Measurements from ENCODE around the gene CDX1. TPM values are rescaled to one million over a fixed set of nuclear protein-coding genes. Genes with fewer than 3 reads are reported as not detected.

Gene CDX1
- total RNA-seq, 2 experiments from 2014 or later, result not detected

GRCh38 chr5:150133581-150134197 lies 32.9 kb upstream of the CDX1 start:
- H3K9me3 Mint-ChIP-seq (ENCODE audit: insufficient read depth), result no peaks in the 10 kb centered on the region
- ChIA-PET POLR2A (no interaction called here), CTCF (interaction anchor here (1.2 kb wide), 1 partner anchor 16 kb away, joined by 4 read pairs; no protein-coding TSS in a partner anchor)
- ATAC-seq, result no peak
- H3K4me1 Mint-ChIP-seq (ENCODE audit: low read depth), result peaks cover 15% of the 10 kb centered on the region
- no peak overlapping the region for H3K27ac Mint-ChIP-seq
- H3K36me3 Mint-ChIP-seq (ENCODE audit: low read depth), result peaks cover 30% of the 10 kb centered on the region
- no peaks in the 10 kb centered on the region for H3K27me3 Mint-ChIP-seq (ENCODE audit: low read depth)
- no peak overlapping the region for H3K4me3 Mint-ChIP-seq
- no peak for DNase-seq

- ATAC-seq (no peak), DNase-seq (no peak)
- no peak overlapping the region for H3K4me3 Mint-ChIP-seq
- CTCF ChIA-PET, result interaction anchor here (1.2 kb wide), 1 partner anchor 16 kb away, joined by 4 read pairs; no protein-coding TSS in a partner anchor
- H3K27ac Mint-ChIP-seq, result no peak overlapping the region
- peaks cover 15% of the 10 kb centered on the region for H3K4me1 Mint-ChIP-seq (ENCODE audit: low read depth)
- no peaks in the 10 kb centered on the region for H3K27me3 Mint-ChIP-seq (ENCODE audit: low read depth)
- H3K36me3 Mint-ChIP-seq (ENCODE audit: low read depth), result peaks cover 29% of the 10 kb centered on the region
- POLR2A ChIA-PET, result no interaction called here
- H3K9me3 Mint-ChIP-seq (ENCODE audit: insufficient read depth), result no peaks in the 10 kb centered on the region
These were observed 32.4 kb upstream of the CDX1 start for GRCh38 chr5:150134198-150134588.

GRCh38 chr5:150135557-150136304 lies 30.8 kb upstream of the CDX1 start:
- no peaks in the 10 kb centered on the region for H3K9me3 Mint-ChIP-seq (ENCODE audit: insufficient read depth)
- no peaks in the 10 kb centered on the region for H3K27me3 Mint-ChIP-seq (ENCODE audit: low read depth)
- CTCF ChIA-PET, result interaction anchor here (0.9 kb wide), 2 partner anchors 14 to 82 kb away, joined by 3 read pairs; no protein-coding TSS in a partner anchor
- H3K4me3 Mint-ChIP-seq, result no peak overlapping the region
- H3K27ac Mint-ChIP-seq, result no peak overlapping the region
- H3K4me1 Mint-ChIP-seq (ENCODE audit: low read depth), result peaks cover 7% of the 10 kb centered on the region
- no peak for ATAC-seq
- POLR2A ChIA-PET, result interaction anchor here (1.1 kb wide), 1 partner anchor 14 kb away, joined by 3 read pairs; no protein-coding TSS in a partner anchor
- H3K36me3 Mint-ChIP-seq (ENCODE audit: low read depth), result peaks cover 21% of the 10 kb centered on the region
- DNase-seq, result no peak

GRCh38 chr5:150136305-150137167 lies 30.0 kb upstream of the CDX1 start:
- DNase-seq (no peak), ATAC-seq (no peak)
- H3K27me3 Mint-ChIP-seq (ENCODE audit: low read depth), result no peaks in the 10 kb centered on the region
- H3K36me3 Mint-ChIP-seq (ENCODE audit: low read depth), result peaks cover 21% of the 10 kb centered on the region
- no peak overlapping the region for H3K4me3 Mint-ChIP-seq
- ChIA-PET CTCF (no interaction called here), POLR2A (interaction anchor here (0.8 to 1.1 kb wide), 2 partner anchors 13 to 32 kb away, joined by 3 read pairs; no protein-coding TSS in a partner anchor)
- peaks cover 3% of the 10 kb centered on the region for H3K4me1 Mint-ChIP-seq (ENCODE audit: low read depth)
- H3K9me3 Mint-ChIP-seq (ENCODE audit: insufficient read depth), result no peaks in the 10 kb centered on the region
- H3K27ac Mint-ChIP-seq, result no peak overlapping the region

GRCh38 chr5:150137168-150137957 lies 29.2 kb upstream of the CDX1 start:
- ChIA-PET POLR2A (interaction anchor here (0.8 to 1.1 kb wide), 2 partner anchors 12 to 31 kb away, joined by 3 read pairs; no protein-coding TSS in a partner anchor), CTCF (no interaction called here)
- Mint-ChIP-seq H3K27me3 (ENCODE audit: low read depth) (no peaks in the 10 kb centered on the region), H3K4me1 (ENCODE audit: low read depth) (peaks cover 4% of the 10 kb centered on the region), H3K36me3 (ENCODE audit: low read depth) (peaks cover 19% of the 10 kb centered on the region), H3K27ac (no peak overlapping the region), H3K4me3 (no peak overlapping the region), H3K9me3 (ENCODE audit: insufficient read depth) (no peaks in the 10 kb centered on the region)
- DNase-seq, result no peak
- no peak for ATAC-seq

GRCh38 chr5:150137997-150138396 lies 28.6 kb upstream of the CDX1 start:
- DNase-seq (no peak), ATAC-seq (no peak)
- CTCF ChIA-PET, result no interaction called here
- peaks cover 18% of the 10 kb centered on the region for H3K36me3 Mint-ChIP-seq (ENCODE audit: low read depth)
- H3K27ac Mint-ChIP-seq, result peak overlapping the region; percentile 11
- H3K27me3 Mint-ChIP-seq (ENCODE audit: low read depth), result no peaks in the 10 kb centered on the region
- POLR2A ChIA-PET, result no interaction called here
- H3K4me3 Mint-ChIP-seq, result no peak overlapping the region
- peaks cover 6% of the 10 kb centered on the region for H3K4me1 Mint-ChIP-seq (ENCODE audit: low read depth)
- H3K9me3 Mint-ChIP-seq (ENCODE audit: insufficient read depth), result no peaks in the 10 kb centered on the region

- POLR2A ChIA-PET, result no interaction called here
- Mint-ChIP-seq H3K36me3 (ENCODE audit: low read depth) (peaks cover 14% of the 10 kb centered on the region), H3K4me3 (no peak overlapping the region), H3K27me3 (ENCODE audit: low read depth) (no peaks in the 10 kb centered on the region), H3K4me1 (ENCODE audit: low read depth) (peaks cover 13% of the 10 kb centered on the region), H3K9me3 (ENCODE audit: insufficient read depth) (no peaks in the 10 kb centered on the region), H3K27ac (peak overlapping the region; percentile 11)
- ATAC-seq (no peak), DNase-seq (no peak)
- CTCF ChIA-PET, result interaction anchor here (0.8 kb wide), 1 partner anchor 15 kb away, joined by 3 read pairs; no protein-coding TSS in a partner anchor
These were observed 27.9 kb upstream of the CDX1 start for GRCh38 chr5:150138551-150139265.

GRCh38 chr5:150139334-150139733 lies 27.2 kb upstream of the CDX1 start:
- ATAC-seq, result no peak
- no peaks in the 10 kb centered on the region for H3K9me3 Mint-ChIP-seq (ENCODE audit: insufficient read depth)
- no peak overlapping the region for H3K4me3 Mint-ChIP-seq
- no peak overlapping the region for H3K27ac Mint-ChIP-seq
- peaks cover 9% of the 10 kb centered on the region for H3K36me3 Mint-ChIP-seq (ENCODE audit: low read depth)
- H3K27me3 Mint-ChIP-seq (ENCODE audit: low read depth), result no peaks in the 10 kb centered on the region
- CTCF ChIA-PET, result interaction anchor here (0.8 kb wide), 1 partner anchor 14 kb away, joined by 3 read pairs; no protein-coding TSS in a partner anchor
- POLR2A ChIA-PET, result no interaction called here
- DNase-seq, result no peak
- H3K4me1 Mint-ChIP-seq (ENCODE audit: low read depth), result peaks cover 19% of the 10 kb centered on the region

- Mint-ChIP-seq H3K9me3 (ENCODE audit: insufficient read depth) (no peaks in the 10 kb centered on the region), H3K4me3 (no peak overlapping the region), H3K27ac (no peak overlapping the region), H3K27me3 (ENCODE audit: low read depth) (no peaks in the 10 kb centered on the region), H3K4me1 (ENCODE audit: low read depth) (peaks cover 29% of the 10 kb centered on the region), H3K36me3 (ENCODE audit: low read depth) (peaks cover 6% of the 10 kb centered on the region)
- ATAC-seq (no peak), DNase-seq (no peak)
- ChIA-PET POLR2A (no interaction called here), CTCF (interaction anchor here (1.0 to 1.2 kb wide), 2 partner anchors 11 to 14 kb away, joined by 3 read pairs; no protein-coding TSS in a partner anchor)
These were observed 25.7 kb upstream of the CDX1 start for GRCh38 chr5:150140830-150141229.

- POLR2A ChIA-PET, result no interaction called here
These were observed 24.9 kb upstream of the CDX1 start for GRCh38 chr5:150141544-150142184.

More at GRCh38 chr5:150141544-150142184, 24.9 kb upstream of the CDX1 start:
- H3K27me3 Mint-ChIP-seq (ENCODE audit: low read depth), result no peaks in the 10 kb centered on the region
- DNase-seq, result no peak
- CTCF ChIA-PET, result no interaction called here
- H3K27ac Mint-ChIP-seq, result peak overlapping the region; percentile 12
- H3K4me3 Mint-ChIP-seq, result no peak overlapping the region
- H3K9me3 Mint-ChIP-seq (ENCODE audit: insufficient read depth), result no peaks in the 10 kb centered on the region
- peaks cover 34% of the 10 kb centered on the region for H3K4me1 Mint-ChIP-seq (ENCODE audit: low read depth)
- peaks cover 10% of the 10 kb centered on the region for H3K36me3 Mint-ChIP-seq (ENCODE audit: low read depth)
- ATAC-seq, result no peak

Data from activated CD8-positive, alpha-beta T cell treated with anti-CD3 and anti-CD28 coated beads, Interleukin-2, amount 10 ng/mL, durations not matched to agents 7 days and 5 days (primary cell).